OCI-LY3 (cell line): ENCODE measurements around the gene ZNF747.

Source experiments
- H2AFZ ChIP-seq: fragments of 200-600, 300-600 bp; shearing (Covaris generic); 2 replicates; pipeline ENCODE4 v1.6.0; 2014; ENCODE audit warnings: antibody characterized with exemption, low read depth, low read length
- H3K27ac ChIP-seq: fragments of 200-600, 300-600 bp; sonication (generic); 2 replicates; pipeline ENCODE4 v1.5.1; 2014; ENCODE audit warnings: mild to moderate bottlenecking, low read length, moderate library complexity, mixed read lengths
- H3K27me3 ChIP-seq: fragments of 200-600, 300-600 bp; sonication (generic); 2 replicates; pipeline ENCODE4 v1.6.1; 2014; ENCODE audit warnings: low read depth, low read length, mixed read lengths
- H3K36me3 ChIP-seq: fragments of 200-600, 300-600 bp; sonication (generic); replicated peaks from 2 replicates; pipeline ENCODE3; 2014; ENCODE audit warnings: low read depth, low read length, mixed read lengths
- H3K4me1 ChIP-seq: fragments of 300-600, 200-600 bp; sonication (generic); 2 replicates; pipeline ENCODE4 v1.6.1; 2014; ENCODE audit warnings: low read length, mixed read lengths
- H3K4me2 ChIP-seq: fragments of 200-600, 300-600 bp; sonication (generic); 2 replicates; pipeline ENCODE4 v1.6.1; 2014; ENCODE audit warnings: low read length, mixed read lengths
- H3K4me3 ChIP-seq: fragments of 300-600, 200-600 bp; sonication (generic); 2 replicates; pipeline ENCODE4 v1.5.1; 2014; ENCODE audit warnings: antibody characterized with exemption, mild to moderate bottlenecking, low read length, moderate library complexity
- H3K79me2 ChIP-seq: fragments of 300-600, 200-600 bp; shearing (Covaris generic); 2 replicates; pipeline ENCODE4 v1.6.1; 2014; ENCODE audit warnings: mild to moderate bottlenecking, low read length, mixed read lengths
- H3K9ac ChIP-seq: fragments of 300-600, 200-600 bp; shearing (Covaris generic); 2 replicates; pipeline ENCODE4 v1.6.0; 2014; ENCODE audit warnings: mild to moderate bottlenecking, low read length, moderate library complexity
- H3K9me3 ChIP-seq: fragments of 200-600, 300-600 bp; shearing (Covaris generic); 2 replicates; pipeline ENCODE4 v1.6.1; 2014; ENCODE audit warnings: low read length, mixed read lengths; ENCODE audit not compliant: insufficient read depth
- H4K20me1 ChIP-seq: fragments of 200-600, 300-600 bp; sonication (generic); 2 replicates; pipeline ENCODE4 v1.6.1; 2016; ENCODE audit warnings: low read length, mixed read lengths; ENCODE audit not compliant: insufficient read depth
- CTCF ChIP-seq: fragments of 200-600, 300-600 bp; sonication (generic); IDR thresholded peaks from 2 replicates; pipeline ENCODE4 v1.5.1; 2014; ENCODE audit warnings: antibody characterized with exemption, low read length, low read depth
- EZH2phosphoT487 ChIP-seq: fragments of 200-600 bp; shearing (Covaris generic); IDR thresholded peaks from 2 replicates; pipeline ENCODE4 v1.6.1; 2018; ENCODE audit warnings: antibody characterized with exemption, mixed run types, low read depth

ZNF747 gene

GRCh38 chr16:30527635-30528178 is 7.0 kb downstream of the ZNF747 start:
- Histone ChIP-seq H3K9ac (peak overlapping the region; percentile 81), H2AFZ (peak overlapping the region; percentile 44), H3K27ac (peak overlapping the region; percentile 88), H3K4me2 (peak overlapping the region; percentile 96), H3K4me3 (peak overlapping the region; percentile 87), H3K4me1 (peaks cover 18% of the 10 kb centered on the region), H3K79me2 (no peaks in the 10 kb centered on the region; the same call in 1 of the 2 replicates), H3K36me3 (peaks cover 12% of the 10 kb centered on the region), H4K20me1 (no peaks in the 10 kb centered on the region), H3K9me3 (no peaks in the 10 kb centered on the region), H3K27me3 (no peaks in the 10 kb centered on the region)
- TF ChIP-seq EZH2phosphoT487 (no peak), CTCF (no peak)

DNA sequence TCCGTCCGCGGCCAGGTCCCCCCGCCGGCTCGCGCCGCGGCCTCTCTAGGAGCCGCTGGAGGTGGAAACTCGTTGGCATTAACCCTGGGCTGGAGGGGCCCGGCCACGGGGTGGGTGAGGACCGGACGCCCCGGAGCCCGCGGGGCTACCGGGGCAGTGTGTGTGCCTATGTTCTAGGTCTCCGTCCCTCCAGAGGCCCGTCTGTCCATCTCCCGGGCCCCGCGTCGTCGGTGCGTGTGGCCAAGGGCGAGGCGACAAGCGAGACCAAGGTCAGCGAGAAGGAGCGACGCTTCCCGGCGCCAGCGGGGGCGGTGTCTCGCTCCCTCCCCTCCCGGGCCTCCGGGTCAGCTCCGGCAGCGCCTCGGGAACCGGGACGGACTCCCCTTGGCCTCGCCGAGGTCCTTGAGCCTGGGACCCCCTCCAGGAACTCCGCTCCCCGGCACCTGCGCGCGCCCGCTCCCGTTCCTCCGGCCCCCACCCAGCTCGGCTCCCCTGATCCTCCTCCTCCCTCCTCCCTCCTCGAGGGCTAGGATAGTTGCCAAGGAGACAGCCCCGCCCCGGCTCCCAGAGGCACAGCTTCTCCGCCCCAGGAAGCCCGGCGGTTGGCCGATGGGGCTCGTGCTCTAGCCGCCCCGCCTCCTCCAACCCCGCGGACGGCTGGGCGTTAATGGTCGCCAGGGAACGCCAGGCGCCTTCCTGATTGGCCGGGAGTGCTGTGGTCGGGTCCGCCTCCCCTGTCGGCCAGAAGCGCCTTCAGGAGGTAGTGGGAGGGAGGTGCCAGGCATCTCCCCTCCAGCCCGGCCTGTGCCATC is 7.6 kb downstream of the ZNF747 start:
- TF ChIP-seq CTCF (peak; percentile 23), EZH2phosphoT487 (no peak)
- Histone ChIP-seq H3K4me1 (peaks cover 18% of the 10 kb centered on the region), H3K27ac (peak overlapping the region; percentile 88), H3K9ac (peak overlapping the region; percentile 86), H2AFZ (peak overlapping the region; percentile 82; the same call in 1 of the 2 replicates), H3K36me3 (peaks cover 9% of the 10 kb centered on the region), H3K4me3 (peak overlapping the region; percentile 87), H3K27me3 (no peaks in the 10 kb centered on the region), H4K20me1 (no peaks in the 10 kb centered on the region), H3K79me2 (no peaks in the 10 kb centered on the region; the same call in 1 of the 2 replicates), H3K4me2 (peak overlapping the region; percentile 96), H3K9me3 (no peaks in the 10 kb centered on the region)

DNA sequence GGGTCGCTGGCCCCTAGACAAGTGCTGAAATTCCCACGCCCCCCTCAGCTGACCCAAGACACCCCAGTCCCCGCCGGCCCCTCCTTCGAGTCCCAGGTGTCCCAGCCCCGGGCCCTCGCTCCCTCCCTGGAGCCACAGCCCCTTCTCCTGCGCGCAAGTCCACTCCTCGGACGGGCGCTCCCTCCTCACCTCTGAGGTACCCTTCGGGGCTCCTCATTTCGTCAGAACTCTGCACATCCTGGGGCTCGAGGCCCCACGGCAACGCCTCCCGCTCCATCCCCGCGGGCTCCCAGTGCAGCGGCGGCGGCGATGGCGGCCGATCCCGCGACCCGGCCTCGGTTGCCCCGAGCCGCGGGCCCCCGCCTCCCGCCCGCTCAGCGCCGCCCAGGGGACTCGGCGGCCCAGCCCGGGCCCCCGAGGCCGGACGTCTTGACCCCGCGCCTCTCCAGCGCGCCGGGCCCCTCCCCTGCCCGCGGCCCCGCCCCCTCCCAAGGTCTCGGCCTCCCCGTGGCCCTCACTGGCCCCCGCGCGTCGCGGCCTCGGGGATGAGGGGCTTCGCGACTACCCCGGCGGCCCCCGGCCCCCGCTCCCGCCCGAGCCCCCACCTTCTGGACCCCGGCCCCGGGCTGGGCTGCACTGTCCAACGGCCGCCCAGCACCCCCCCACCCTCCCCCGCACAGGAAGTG is 8.4 kb downstream of the ZNF747 start, which contains the start of gene ZNF768:
ZNF768 (minus strand) TSS at position 430 of the 686 bp plus-strand sequence; CDS start at position 277, 153 bp downstream.
- H3K27ac ChIP-seq: peak within 1 kb of the TSS; percentile 88
- no peak for TF ChIP-seq CTCF
- no peak for TF ChIP-seq EZH2phosphoT487
- H3K9me3 ChIP-seq: no peaks in the 10 kb centered on the region
- no peaks in the 10 kb centered on the region; the same call in 1 of the 2 replicates for H3K79me2 ChIP-seq
- H2AFZ ChIP-seq: peak within 1 kb of the TSS; percentile 82; the same call in 1 of the 2 replicates
- H3K4me3 ChIP-seq: peak within 1 kb of the TSS; percentile 87
- no peaks in the 10 kb centered on the region for H3K27me3 ChIP-seq
- H4K20me1 ChIP-seq: no peaks in the 10 kb centered on the region
- peak within 1 kb of the TSS; percentile 86 for H3K9ac ChIP-seq
- H3K4me2 ChIP-seq: peak within 1 kb of the TSS; percentile 96
- peaks cover 18% of the 10 kb centered on the region for H3K4me1 ChIP-seq
- H3K36me3 ChIP-seq: peaks cover 9% of the 10 kb centered on the region

DNA sequence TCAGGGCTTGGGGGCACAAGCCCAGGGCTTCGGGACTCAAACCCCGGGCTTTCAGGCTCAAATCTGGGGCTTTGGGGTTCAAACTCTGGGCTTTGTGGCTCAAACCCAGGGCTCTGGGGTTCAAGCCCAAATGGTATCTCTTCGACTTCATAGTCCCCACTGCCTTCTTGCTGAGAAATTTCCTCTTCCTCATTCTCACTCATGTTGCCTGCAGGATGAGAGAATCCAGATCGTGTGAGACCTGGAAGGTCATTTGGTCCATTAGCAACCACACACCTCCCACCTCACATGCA is 8.9 kb downstream of the ZNF747 start:
- no peak overlapping the region; the same call in 1 of the 2 replicates for H3K27ac ChIP-seq

More for the DNA sequence above, 8.9 kb downstream of the ZNF747 start:
- H3K36me3 ChIP-seq: peaks cover 9% of the 10 kb centered on the region
- peak overlapping the region; percentile 72 for H3K4me2 ChIP-seq
- H4K20me1 ChIP-seq: no peaks in the 10 kb centered on the region
- H3K27me3 ChIP-seq: no peaks in the 10 kb centered on the region
- peaks cover 18% of the 10 kb centered on the region for H3K4me1 ChIP-seq
- H3K4me3 ChIP-seq: peak overlapping the region; percentile 87
- H3K9ac ChIP-seq: peak overlapping the region; percentile 86
- no peak for TF ChIP-seq EZH2phosphoT487
- no peak for TF ChIP-seq CTCF
- H3K79me2 ChIP-seq: no peaks in the 10 kb centered on the region; the same call in 1 of the 2 replicates
- no peak overlapping the region for H2AFZ ChIP-seq
- no peaks in the 10 kb centered on the region for H3K9me3 ChIP-seq
